Vagina (tissue), 2 donors: Measurements from ENCODE around the gene ATP5ME. TPM values are rescaled to one million over a fixed set of nuclear protein-coding genes. Genes with fewer than 3 reads are reported as not detected.

Source experiments
- DNase-seq, 2 donors: peaks; one replicate each; pipeline ENCODE4 v3.0.0-alpha.2; 2017; ENCODE audit errors: extremely low spot score in 2 of 2
- H3K27ac ChIP-seq: fragments of 200-600 bp; sonication (generic); one replicate; pipeline ENCODE4 v1.5.1; 2019
- H3K27me3 ChIP-seq: fragments of 200-600 bp; sonication (generic); one replicate; pipeline ENCODE4 v1.5.1; 2019
- H3K36me3 ChIP-seq, 2 donors: fragments of 200-600 bp; sonication (generic); one replicate each; pipeline ENCODE4 v1.5.1; 2017 to 2019
- H3K4me1 ChIP-seq: fragments of 200-600 bp; sonication (generic); one replicate; pipeline ENCODE4 v1.5.1; 2019
- H3K4me3 ChIP-seq, 2 donors: fragments of 200-600 bp; sonication (generic); 1 replicate in 1 of 2; 2 replicates in 1 of 2; pipeline ENCODE4 v1.5.1; 2016 to 2019
- H3K9me3 ChIP-seq: fragments of 200-600 bp; sonication (generic); one replicate; pipeline ENCODE4 v1.5.1; 2019
- POLR2A ChIP-seq, 2 donors: fragments of 450-650 bp; IDR thresholded peaks; one replicate each; pipeline ENCODE4 v1.6.1; 2017; ENCODE audit warnings: antibody characterized with exemption in 2 of 2, mild to moderate bottlenecking in 2 of 2, moderate library complexity in 2 of 2
- POLR2AphosphoS5 ChIP-seq, 2 donors: sonication (generic); formaldehyde crosslinking; IDR thresholded peaks; one replicate each; pipeline ENCODE4 v1.9.0; 2017; ENCODE audit warnings: antibody characterized with exemption in 2 of 2, mild to moderate bottlenecking in 2 of 2, low read depth in 1 of 2; ENCODE audit not compliant: insufficient read depth in 1 of 2
- intact Hi-C: fragments of 100-400 bp; cut with DNase I; formaldehyde crosslinking; loops from one replicate; pipeline ENCODE4 v1.15.1; 2023
- total RNA-seq: library from RNA; depleted of rRNA; stranded (reverse); fragments of >200 nt; gene quantifications from one replicate; pipeline ENCODE4 v1.2.3, GENCODE V29; 2016
- TF ChIP-seq, protein P1 (sequence below), 3 experiments: fragments of 450-650 bp in 2 of 3; fragments of 200-600 bp in 1 of 3; sonication (generic) in 1 of 3; IDR thresholded peaks; one replicate each; pipeline ENCODE4 v1.5.1; 2017 to 2019; ENCODE audit warnings: antibody characterized with exemption in 3 of 3, mild to moderate bottlenecking in 2 of 3, moderate library complexity in 2 of 3

The ATP5ME gene
- total RNA-seq = 181 TPM

- intact Hi-C loops = loop anchor here (2.0 to 5.0 kb wide), 2 partner anchors 30 to 108 kb away; partner anchors contain the start of gene PCGF3
- Histone ChIP-seq H3K9me3 (no peaks in the 10 kb centered on the region), H3K27ac (peak within 1 kb of the TSS; percentile 96), H3K4me1 (peaks cover 33% of the 10 kb centered on the region), H3K27me3 (no peaks in the 10 kb centered on the region), H3K4me3 (peak within 1 kb of the TSS; percentile 89 to 93), H3K36me3 (peaks cover 0 to 23% of the 10 kb centered on the region in 2 donors)
- DNase-seq = peak in 1 of 2 donors; percentile 97
- TF ChIP-seq, protein P1, sequence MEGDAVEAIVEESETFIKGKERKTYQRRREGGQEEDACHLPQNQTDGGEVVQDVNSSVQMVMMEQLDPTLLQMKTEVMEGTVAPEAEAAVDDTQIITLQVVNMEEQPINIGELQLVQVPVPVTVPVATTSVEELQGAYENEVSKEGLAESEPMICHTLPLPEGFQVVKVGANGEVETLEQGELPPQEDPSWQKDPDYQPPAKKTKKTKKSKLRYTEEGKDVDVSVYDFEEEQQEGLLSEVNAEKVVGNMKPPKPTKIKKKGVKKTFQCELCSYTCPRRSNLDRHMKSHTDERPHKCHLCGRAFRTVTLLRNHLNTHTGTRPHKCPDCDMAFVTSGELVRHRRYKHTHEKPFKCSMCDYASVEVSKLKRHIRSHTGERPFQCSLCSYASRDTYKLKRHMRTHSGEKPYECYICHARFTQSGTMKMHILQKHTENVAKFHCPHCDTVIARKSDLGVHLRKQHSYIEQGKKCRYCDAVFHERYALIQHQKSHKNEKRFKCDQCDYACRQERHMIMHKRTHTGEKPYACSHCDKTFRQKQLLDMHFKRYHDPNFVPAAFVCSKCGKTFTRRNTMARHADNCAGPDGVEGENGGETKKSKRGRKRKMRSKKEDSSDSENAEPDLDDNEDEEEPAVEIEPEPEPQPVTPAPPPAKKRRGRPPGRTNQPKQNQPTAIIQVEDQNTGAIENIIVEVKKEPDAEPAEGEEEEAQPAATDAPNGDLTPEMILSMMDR (IDR thresholded peaks at IDR 0.05) = peak; percentile 67 to 80 (median 79)
- peak in 1 of 2 donors; percentile 87 for TF ChIP-seq POLR2A (IDR thresholded peaks at IDR 0.05)
- peak; percentile 73 to 95 for TF ChIP-seq POLR2AphosphoS5 (IDR thresholded peaks at IDR 0.05; ENCODE audit: insufficient read depth in 1 of 2, low read depth in 1 of 2)
Observed at GRCh38 chr4:674172-675035, at the start of gene ATP5ME, which contains the start of gene MYL5. TSS of gene ATP5ME (minus strand) at chr4:674276. CDS start at chr4:674247, 29 bp downstream. TSS of gene MYL5 (plus strand) at chr4:674542. CDS start at chr4:678027, 3,485 bp downstream.

GRCh38 chr4:722851-723360, 48.8 kb upstream of the ATP5ME start:
- Histone ChIP-seq H3K9me3 (no peaks in the 10 kb centered on the region), H3K4me3 (no peak overlapping the region), H3K4me1 (peaks cover 54% of the 10 kb centered on the region), H3K27me3 (no peaks in the 10 kb centered on the region), H3K36me3 (peaks cover 0 to 6% of the 10 kb centered on the region in 2 donors), H3K27ac (no peak overlapping the region)
- DNase-seq = no peak
- intact Hi-C loops = no loop called here
- TF ChIP-seq POLR2AphosphoS5 (IDR thresholded peaks at IDR 0.05; ENCODE audit: insufficient read depth in 1 of 2, low read depth in 1 of 2) (no peak), POLR2A (IDR thresholded peaks at IDR 0.05) (no peak)
- TF ChIP-seq, protein P1 (IDR thresholded peaks at IDR 0.05) = no peak

GRCh38 chr4:722169-722725, 48.2 kb upstream of the ATP5ME start:
- Histone ChIP-seq H3K27ac (no peak overlapping the region), H3K27me3 (no peaks in the 10 kb centered on the region), H3K36me3 (peaks cover 0 to 6% of the 10 kb centered on the region in 2 donors), H3K9me3 (no peaks in the 10 kb centered on the region), H3K4me1 (peaks cover 55% of the 10 kb centered on the region), H3K4me3 (no peak overlapping the region)
- DNase-seq = no peak
- intact Hi-C loops = no loop called here
- TF ChIP-seq, protein P1 (IDR thresholded peaks at IDR 0.05) = no peak
- TF ChIP-seq POLR2AphosphoS5 (IDR thresholded peaks at IDR 0.05; ENCODE audit: insufficient read depth in 1 of 2, low read depth in 1 of 2) (no peak), POLR2A (IDR thresholded peaks at IDR 0.05) (no peak)

GRCh38 chr4:721261-722168, 47.4 kb upstream of the ATP5ME start:
- no peaks in the 10 kb centered on the region for H3K9me3 ChIP-seq
- peaks cover 50% of the 10 kb centered on the region for H3K4me1 ChIP-seq
- intact Hi-C loops = no loop called here
- H3K27ac ChIP-seq = peak overlapping the region; percentile 60
- no peaks in the 10 kb centered on the region for H3K27me3 ChIP-seq
- H3K4me3 ChIP-seq = no peak overlapping the region
- no peak for TF ChIP-seq POLR2A (IDR thresholded peaks at IDR 0.05)
- no peak for TF ChIP-seq POLR2AphosphoS5 (IDR thresholded peaks at IDR 0.05; ENCODE audit: insufficient read depth in 1 of 2, low read depth in 1 of 2)
- TF ChIP-seq, protein P1 (IDR thresholded peaks at IDR 0.05) = no peak
- H3K36me3 ChIP-seq = peaks cover 0 to 6% of the 10 kb centered on the region in 2 donors
- no peak for DNase-seq
